HG03045 (cell line): ENCODE measurements around the gene RO60.
"Not testable (repeated sequence)": the region's sequence is repeated elsewhere in the genome, so short reads cannot be mapped to it uniquely, and the experiment has no call there.

ENCODE experiments used
- ATAC-seq: cut with Tn5 transposase; IDR thresholded peaks from one replicate; pipeline ENCODE4 v1.9.1; 2021; ENCODE audit warnings: mild to moderate bottlenecking, moderate library complexity; ENCODE audit not compliant: unreplicated experiment

The RO60 gene

DNA sequence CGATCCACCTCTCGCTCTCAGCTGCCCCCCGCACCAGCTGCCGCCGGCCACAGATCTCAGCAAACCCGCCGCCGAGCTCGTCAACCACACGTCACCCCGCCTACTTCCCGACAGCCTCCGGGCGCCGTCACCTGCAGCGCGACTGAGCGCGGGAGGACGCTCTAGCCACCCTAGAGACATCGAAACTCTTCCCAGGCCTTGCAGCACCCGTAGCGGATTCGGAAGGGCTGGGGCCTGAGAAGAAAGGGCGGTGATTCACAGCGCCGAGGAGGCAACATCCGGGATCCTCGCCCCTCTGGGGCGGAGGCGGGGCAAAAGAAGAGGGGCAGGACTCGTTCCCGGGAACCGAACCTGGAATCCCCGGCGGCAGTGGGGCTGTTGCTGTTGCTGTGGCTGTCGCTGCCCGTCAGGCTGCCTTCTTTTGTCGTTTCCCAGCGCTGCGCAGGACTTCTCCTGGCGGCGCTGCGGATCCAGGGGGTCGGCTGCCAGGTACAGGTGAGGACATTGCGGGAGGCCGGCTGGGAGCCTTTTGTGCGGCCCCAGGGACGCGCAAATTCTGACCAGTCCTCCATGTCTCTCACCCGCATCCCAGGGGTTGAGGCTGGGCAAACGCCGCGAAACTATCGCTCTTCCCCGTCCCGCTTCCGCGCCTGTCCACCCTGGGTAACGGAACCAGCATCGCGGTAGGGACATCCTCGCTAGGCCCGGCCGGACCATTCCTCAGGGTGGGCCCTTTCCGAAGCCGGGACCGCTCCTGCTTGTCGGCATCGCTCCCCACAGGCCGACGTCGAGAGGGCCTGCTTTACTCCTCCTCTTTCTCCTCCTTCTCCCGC lies at the start of gene RO60, which contains the start of gene UCHL5:
RO60 (plus strand) TSS at position 331 of the 833 bp plus-strand sequence. CDS start 9,443 bp downstream, outside the sequence.
UCHL5 (minus strand) TSS at position 79 of the 833 bp plus-strand sequence. CDS start 100 bp downstream, outside the sequence.
- ATAC-seq: peak; percentile 94

- ATAC-seq: no peak
Measured at GRCh38 chr1:193011406-193011805, 48.0 kb upstream of the RO60 start.

- ATAC-seq: no peak
Measured at GRCh38 chr1:193013005-193013404, 46.4 kb upstream of the RO60 start.

- no peak for ATAC-seq
Measured at GRCh38 chr1:193013707-193014106, 45.7 kb upstream of the RO60 start.

- no peak for ATAC-seq
Measured at GRCh38 chr1:193014400-193014799, 45.0 kb upstream of the RO60 start.

DNA sequence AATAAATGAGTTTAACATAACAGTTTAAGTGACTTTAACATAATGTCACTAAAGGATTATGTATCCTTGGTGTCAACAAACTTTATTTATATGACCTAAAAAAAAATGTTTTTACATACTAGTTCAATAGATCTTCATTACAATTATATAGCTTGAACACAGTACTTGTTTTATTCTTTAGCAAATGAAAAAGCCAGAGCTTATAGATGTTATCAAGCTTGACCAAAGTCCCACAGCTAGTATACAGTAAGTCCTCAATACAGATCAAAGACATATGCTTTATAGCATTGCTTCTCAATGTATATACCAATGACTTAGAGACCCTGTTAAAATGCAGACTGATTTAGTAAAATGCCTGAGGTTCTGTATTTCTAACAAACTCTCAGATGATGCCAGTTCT lies 42.6 kb upstream of the RO60 start:
- no peak for ATAC-seq

- no peak for ATAC-seq
Measured at GRCh38 chr1:193019442-193020026, 39.9 kb upstream of the RO60 start.

DNA sequence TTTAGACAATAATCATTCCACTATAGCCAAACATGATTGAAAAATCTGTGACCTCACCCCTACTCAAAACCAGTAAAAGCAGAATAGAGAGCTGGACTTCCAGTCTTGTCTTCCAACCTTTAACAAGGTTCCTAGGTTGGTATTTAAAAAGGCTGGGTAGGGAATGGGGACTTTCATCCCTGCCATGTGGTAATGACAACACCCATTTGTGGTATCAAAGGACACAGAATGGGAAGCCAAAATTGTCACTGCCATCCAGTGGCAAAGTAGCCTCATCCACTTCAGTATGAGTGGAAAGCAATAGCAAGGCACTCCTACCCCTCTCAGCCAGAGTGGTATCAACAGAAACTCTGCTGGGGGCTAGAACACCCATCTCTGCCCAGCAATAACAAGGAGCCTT lies 34.2 kb upstream of the RO60 start:
- no peak for ATAC-seq

GRCh38 chr1:193030280-193030679 lies 29.1 kb upstream of the RO60 start:
- no peak for ATAC-seq

- ATAC-seq: no peak
Measured at GRCh38 chr1:193031431-193031830, 28.0 kb upstream of the RO60 start.

DNA sequence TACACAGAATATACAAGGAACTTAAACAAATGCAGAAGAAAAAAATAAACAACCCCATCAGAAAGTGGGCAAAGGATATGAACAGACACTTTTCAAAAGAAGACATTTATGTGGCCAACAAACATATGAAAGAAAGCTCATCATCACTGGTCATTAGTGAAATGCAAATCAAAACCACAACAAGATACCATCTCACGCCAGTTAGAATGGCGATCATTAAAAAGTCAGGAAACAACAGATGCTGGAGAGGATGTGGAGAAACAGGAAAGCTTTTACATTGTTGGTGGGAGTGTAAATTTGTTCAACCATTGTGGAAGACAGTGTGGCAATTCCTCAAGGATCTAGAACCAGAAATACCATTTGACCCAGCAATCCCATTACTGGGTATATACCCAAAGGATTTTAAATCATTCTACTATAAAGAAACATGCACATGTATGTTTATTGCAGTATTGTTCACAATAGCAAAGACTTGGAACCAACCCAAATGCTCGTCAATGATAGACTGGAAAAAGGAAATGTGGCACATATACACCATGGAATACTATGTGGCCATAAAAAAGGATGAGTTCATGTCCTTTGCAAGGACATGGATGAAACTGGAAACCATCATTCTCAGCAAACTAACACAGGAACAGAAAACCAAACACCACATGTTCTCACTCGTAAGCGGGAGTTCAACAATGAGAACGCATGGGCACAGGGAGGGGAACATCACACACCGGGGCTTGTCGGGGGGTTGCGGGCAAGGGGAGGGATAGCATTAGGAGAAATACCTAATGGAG lies 26.6 kb upstream of the RO60 start:
- ATAC-seq: not testable (repeated sequence)

- no peak for ATAC-seq
Measured at GRCh38 chr1:193033610-193034009, 25.8 kb upstream of the RO60 start.

DNA sequence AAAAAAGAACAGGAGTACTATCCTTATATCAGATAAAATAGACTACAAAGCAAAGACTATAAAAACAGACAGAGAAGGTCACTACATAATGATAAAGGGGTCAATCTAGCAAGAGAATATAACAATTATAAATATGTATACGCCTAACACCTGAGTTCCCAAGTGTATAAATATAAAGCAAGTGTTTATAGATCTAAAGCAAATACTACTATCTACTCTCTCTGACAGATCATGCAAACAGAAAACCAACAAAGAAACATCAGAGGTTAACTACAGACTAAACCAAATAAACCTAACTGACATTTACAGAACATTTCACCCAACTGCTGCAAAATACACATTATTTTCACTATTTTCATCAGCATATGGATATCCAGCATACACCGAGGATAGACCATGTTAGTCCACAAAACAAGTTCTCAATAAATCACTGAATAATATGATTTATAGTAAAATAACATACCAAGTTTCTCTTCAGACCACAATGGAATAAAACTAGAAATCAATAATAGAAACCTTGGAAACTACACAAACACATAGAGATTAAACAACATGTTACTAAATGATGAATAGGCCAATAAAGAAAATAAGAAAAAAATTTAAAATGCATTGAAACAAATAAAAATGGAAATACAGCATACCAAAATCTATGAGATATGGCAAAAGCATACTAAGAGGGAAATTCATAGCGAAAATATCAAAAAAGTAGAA lies 22.9 kb upstream of the RO60 start:
- ATAC-seq: no peak

GRCh38 chr1:193040011-193040410 lies 19.4 kb upstream of the RO60 start:
- no peak for ATAC-seq

GRCh38 chr1:193042766-193043691 lies 16.4 kb upstream of the RO60 start:
- ATAC-seq: no peak

GRCh38 chr1:193048913-193049312 lies 10.5 kb upstream of the RO60 start:
- ATAC-seq: not testable (repeated sequence)

GRCh38 chr1:193054169-193054675 lies 5.2 kb upstream of the RO60 start:
- no peak for ATAC-seq

DNA sequence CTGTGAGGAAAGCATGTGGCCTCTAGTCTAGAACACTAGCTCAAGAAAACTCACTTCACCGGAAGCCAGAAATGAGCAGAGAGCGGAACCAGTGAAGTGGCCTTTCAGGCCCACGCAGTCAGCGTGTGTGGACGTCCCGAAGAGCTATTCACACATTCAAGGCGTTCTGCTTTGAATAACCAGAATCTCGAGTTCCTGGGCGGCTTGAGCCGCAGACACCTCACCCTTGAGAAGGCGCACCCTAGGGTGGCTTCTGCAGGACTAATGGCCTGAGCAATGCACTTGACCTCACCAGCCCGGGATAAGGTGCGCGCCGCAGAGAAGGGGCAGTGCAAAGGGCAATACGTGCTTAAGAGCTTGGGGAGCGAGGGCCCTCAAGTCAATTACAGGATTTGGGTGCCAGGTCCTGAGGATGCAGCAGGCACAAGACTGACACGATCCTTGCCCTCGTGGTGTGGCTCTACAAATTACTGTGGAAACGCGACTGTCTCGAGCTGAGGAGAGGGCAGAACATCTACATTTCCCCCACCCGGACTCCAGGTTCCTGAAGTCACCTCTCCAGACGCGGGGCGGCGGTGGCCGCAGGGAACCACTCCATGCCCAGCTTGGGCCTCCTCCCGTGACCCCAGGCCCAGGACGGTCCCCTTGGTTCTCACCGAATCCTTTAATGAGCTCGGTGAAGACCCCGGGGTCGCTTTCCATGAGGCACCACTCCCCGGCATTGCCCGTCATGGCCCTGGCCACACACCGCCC lies 707 bp upstream of the RO60 start:
- ATAC-seq: peak; percentile 45

DNA sequence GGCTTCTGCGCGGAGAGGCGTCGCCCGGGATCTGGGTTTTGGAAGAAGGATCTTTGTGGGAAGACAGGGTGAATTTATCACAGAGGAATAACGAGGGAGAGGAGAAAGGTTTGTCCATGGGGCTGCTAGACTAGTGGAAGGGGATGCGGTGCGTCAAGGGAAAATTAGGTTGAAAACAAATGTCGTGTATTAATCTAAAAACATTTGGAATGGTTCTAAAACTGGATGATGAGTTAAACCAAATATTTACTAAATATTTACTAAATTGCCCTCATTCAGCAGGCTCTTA lies 647 bp downstream of the RO60 start:
- ATAC-seq: no peak
